B cell (primary cell): ENCODE results near the gene KIAA1614. TPM values are rescaled to one million over a fixed set of nuclear protein-coding genes. Genes with fewer than 3 reads are reported as not detected.

ENCODE experiments used
- ATAC-seq: fragments of 200-7000 bp; cut with Tn5 transposase; one replicate; pipeline ENCODE4 v1.10.0; 2021; ENCODE audit warnings: low read depth, mild to moderate bottlenecking, moderate number of reproducible peaks, moderate library complexity
- CTCF ChIA-PET: fragments of 350-600 bp; sonication (Branson Sonifier 250); formaldehyde crosslinking; loops from one replicate; lab custom pipeline; 2021; ENCODE audit warnings: antibody characterized with exemption, inconsistent platforms; lab: Charles Lee
- POLR2A ChIA-PET: fragments of 350-600 bp; sonication (Branson Sonifier 250); formaldehyde crosslinking; loops from one replicate; lab custom pipeline; 2021; ENCODE audit warnings: antibody characterized with exemption; lab: Charles Lee
- DNase-seq: peaks from one replicate; pipeline ENCODE4 v3.0.0; 2013
- H2AFZ ChIP-seq: 2 replicates; pipeline ENCODE4 v1.6.1; 2012; ENCODE audit warnings: mild to moderate bottlenecking, low read depth, low read length; ENCODE audit not compliant: insufficient read depth, poor library complexity, severe bottlenecking
- H3K27ac ChIP-seq, 2 donors: 1 replicate in 1 of 2; 2 replicates in 1 of 2; pipeline ENCODE4 v1.5.1; 2012 to 2013; ENCODE audit warnings: low read length in 2 of 2, mild to moderate bottlenecking in 2 of 2, moderate library complexity in 1 of 2
- H3K27me3 ChIP-seq, 4 experiments: fragments of 200-600 bp in 1 of 4; sonication (generic) in 1 of 4; replicated peaks in 1 of 4; 1 replicate in 2 of 4; 2 replicates in 2 of 4; pipeline versions ENCODE4 v1.6.1 to v1.7.0; 2013 to 2016; ENCODE audit warnings: low read length in 3 of 4, mild to moderate bottlenecking in 2 of 4, mixed read lengths in 1 of 4, moderate library complexity in 1 of 4; ENCODE audit not compliant: insufficient read depth in 4 of 4, control insufficient read depth in 3 of 4; ENCODE audit errors: control extremely low read depth in 1 of 4
- H3K36me3 ChIP-seq, 2 experiments: replicated peaks in 1 of 2; 1 replicate in 1 of 2; 2 replicates in 1 of 2; pipeline versions ENCODE4 v1.6.1 to v1.7.1; 2013; ENCODE audit warnings: low read length in 1 of 2; ENCODE audit not compliant: insufficient read depth in 2 of 2, control insufficient read depth in 1 of 2; ENCODE audit errors: control extremely low read depth in 1 of 2, extremely low read depth in 1 of 2
- H3K4me1 ChIP-seq, 2 donors: fragments of 200-600 bp in 1 of 2; sonication (generic) in 1 of 2; 1 replicate in 1 of 2; 2 replicates in 1 of 2; pipeline versions ENCODE4 v1.5.1 to v1.6.1; 2013 to 2017; ENCODE audit warnings: low read length in 2 of 2; ENCODE audit not compliant: control insufficient read depth in 2 of 2, insufficient read depth in 2 of 2
- H3K4me2 ChIP-seq: replicated peaks from 2 replicates; pipeline ENCODE3; 2012; ENCODE audit warnings: mild to moderate bottlenecking, low read depth, low read length; ENCODE audit not compliant: poor library complexity, severe bottlenecking
- H3K4me3 ChIP-seq, 5 experiments: fragments of 200-600 bp in 1 of 5; sonication (generic) in 1 of 5; 1 replicate in 3 of 5; 2 replicates in 2 of 5; pipeline versions ENCODE4 v1.5.1 to v1.7.0; 2011 to 2016; ENCODE audit warnings: low read length in 4 of 5, mild to moderate bottlenecking in 4 of 5, low read depth in 2 of 5, control low read depth in 1 of 5, moderate library complexity in 1 of 5; ENCODE audit not compliant: insufficient read depth in 1 of 5; ENCODE audit errors: control extremely low read depth in 1 of 5, extremely low read depth in 1 of 5
- H3K79me2 ChIP-seq: fragments of 200-600 bp; sonication (generic); one replicate; pipeline ENCODE4 v1.6.0; 2016; ENCODE audit warnings: low read length; ENCODE audit not compliant: control insufficient read depth, insufficient read depth
- H3K9ac ChIP-seq: fragments of 200-600 bp; sonication (generic); 2 replicates; pipeline ENCODE4 v1.6.1; 2017; ENCODE audit warnings: mild to moderate bottlenecking, low read length, moderate library complexity
- H3K9me3 ChIP-seq, 3 donors: one replicate each; pipeline versions ENCODE4 v1.6.1 to v1.7.1; 2013; ENCODE audit warnings: low read length in 2 of 3; ENCODE audit not compliant: control insufficient read depth in 2 of 3, insufficient read depth in 1 of 3; ENCODE audit errors: control extremely low read depth in 1 of 3
- H4K20me1 ChIP-seq: 2 replicates; pipeline ENCODE4 v1.6.0; 2012; ENCODE audit warnings: mild to moderate bottlenecking, low read length; ENCODE audit not compliant: insufficient read depth, control insufficient read depth, poor library complexity, severe bottlenecking
- H3K27ac Mint-ChIP-seq: one replicate; pipeline ENCODE4 v1.8.0; 2021; ENCODE audit warnings: mixed read lengths
- H3K27me3 Mint-ChIP-seq: one replicate; pipeline ENCODE4 v1.8.0; 2021; ENCODE audit warnings: mixed read lengths
- H3K4me1 Mint-ChIP-seq: one replicate; pipeline ENCODE4 v1.8.0; 2021; ENCODE audit warnings: mixed read lengths
- H3K4me3 Mint-ChIP-seq: one replicate; pipeline ENCODE4 v1.8.0; 2021; ENCODE audit warnings: mixed read lengths
- H3K9me3 Mint-ChIP-seq: one replicate; pipeline ENCODE4 v1.8.0; 2022; ENCODE audit warnings: mixed read lengths; ENCODE audit not compliant: insufficient read depth
- EZH2 ChIP-seq: IDR thresholded peaks from 2 replicates; pipeline ENCODE4 v1.6.1; 2012; ENCODE audit warnings: borderline replicate concordance, low read depth, mild to moderate bottlenecking, moderate library complexity, low read length; ENCODE audit not compliant: insufficient read depth, poor library complexity, severe bottlenecking
- WGBS: methylation state at CpG from one replicate; pipeline ENCODE4 v1.1.5; 2013; ENCODE audit warnings: missing lambda C conversion rate; ENCODE audit not compliant: insufficient coverage; 5-methylcytosine and 5-hydroxymethylcytosine counted together
- intact Hi-C: fragments of 100-400 bp; cut with micrococcal nuclease; formaldehyde crosslinking; loops from one replicate; pipeline ENCODE4 v1.10.0; 2022
- polyA plus RNA-seq: library from polyadenylated mRNA; depleted of rRNA; stranded (reverse); fragments of >200 nt; gene quantifications from 2 replicates; pipeline ENCODE4 v1.2.3, GENCODE V29; 2012
- total RNA-seq, 2 donors: library from RNA; stranded (reverse); fragments of 120-200 nt in 1 of 2; gene quantifications; 1 replicate in 1 of 2; 2 replicates in 1 of 2; pipeline versions ENCODE4 v1.2.3 to v1.2.4, GENCODE V29; 2013 to 2022
- TF ChIP-seq, protein P1 (sequence below): fragments of 200-600 bp; IDR thresholded peaks from one replicate; pipeline ENCODE4 v1.8.0; 2022; ENCODE audit warnings: antibody characterized with exemption, mild to moderate bottlenecking

Gene KIAA1614
- total and polyA plus RNA-seq, 2 donors (not counting 1 experiment from before 2014, with no cell fraction given) = 0.03 to 0.22 TPM

DNA sequence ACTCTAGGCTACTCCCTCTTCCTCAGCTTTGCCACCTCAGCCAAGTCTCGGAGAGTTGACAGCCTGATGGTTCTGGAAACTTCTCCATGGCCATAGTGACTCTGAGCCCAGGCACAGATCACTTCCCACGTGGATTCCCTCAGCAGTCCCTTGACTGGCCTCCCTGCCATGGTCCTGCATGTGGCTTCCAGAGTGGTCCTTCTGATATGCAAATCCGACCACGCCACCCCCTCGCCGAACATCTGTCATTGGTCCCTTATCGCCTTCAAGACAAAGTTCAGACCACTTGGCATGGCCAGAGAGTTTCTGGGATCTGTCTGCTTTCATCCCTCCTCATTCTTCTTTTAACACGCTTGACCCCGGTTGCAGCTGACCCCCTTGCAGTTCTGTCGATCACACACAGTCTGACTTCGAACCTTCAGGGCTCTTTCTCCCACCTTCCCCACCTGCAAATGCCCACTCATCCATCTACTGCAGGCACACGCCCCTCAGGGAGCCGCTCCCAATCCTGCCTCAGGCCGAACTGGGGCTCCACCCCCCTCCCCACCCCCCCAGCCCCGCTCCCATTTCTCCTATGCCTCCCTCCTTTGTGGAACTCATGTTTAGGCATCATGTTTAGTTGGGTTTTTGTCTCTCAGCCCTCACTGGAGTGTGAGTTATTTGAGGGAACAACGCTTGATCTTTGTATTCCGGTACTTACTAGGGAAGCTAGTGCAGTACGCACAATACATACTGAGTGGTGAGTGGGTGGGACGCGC lies 29.0 kb downstream of the KIAA1614 start:
- ChIA-PET CTCF (no interaction called here), POLR2A (no interaction called here)
- Histone ChIP-seq H3K4me3 (no peak overlapping the region), H3K36me3 (no peaks in the 10 kb centered on the region), H3K9me3 (peaks cover 0 to 17% (median 5%) of the 10 kb centered on the region in 3 donors), H3K27me3 (no peaks in the 10 kb centered on the region), H3K79me2 (no peaks in the 10 kb centered on the region), H4K20me1 (no peaks in the 10 kb centered on the region), H3K27ac (no peak overlapping the region), H2AFZ (no peak overlapping the region), H3K9ac (no peak overlapping the region), H3K4me2 (no peak overlapping the region), H3K4me1 (no peaks in the 10 kb centered on the region)
- peaks cover 2% of the 10 kb centered on the region for H3K9me3 Mint-ChIP-seq
- H3K27me3 Mint-ChIP-seq = no peaks in the 10 kb centered on the region
- ATAC-seq (no peak), DNase-seq (no peak)
- 94% methylated on average over 16 of the region's 20 CpGs for WGBS
- H3K4me1 Mint-ChIP-seq = peaks cover 10% of the 10 kb centered on the region
- no peak overlapping the region for H3K27ac Mint-ChIP-seq
- intact Hi-C loops = no loop called here
- no peak overlapping the region for H3K4me3 Mint-ChIP-seq
- no peak for TF ChIP-seq EZH2

DNA sequence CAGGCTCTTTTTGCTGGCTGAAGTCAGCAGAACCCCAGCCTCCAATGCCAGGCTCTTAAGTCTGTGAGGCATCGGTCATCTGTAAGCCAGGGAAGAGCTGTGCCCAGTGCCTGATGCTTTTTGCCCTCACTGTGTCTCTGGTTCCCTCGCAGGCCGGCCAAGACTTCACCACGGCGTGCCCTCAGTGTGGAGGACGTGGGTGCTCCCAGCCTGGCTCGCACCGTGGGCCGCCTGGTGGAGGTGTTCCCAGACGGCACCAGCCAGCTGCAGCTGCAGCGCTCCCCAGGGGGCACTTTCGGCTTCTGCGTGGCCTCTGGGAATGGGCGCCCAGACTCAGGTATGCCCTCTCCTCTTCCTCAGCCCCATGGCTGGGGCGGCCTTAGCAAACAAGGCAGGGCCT lies 32.5 kb downstream of the KIAA1614 start:
- Mint-ChIP-seq H3K9me3 (peaks cover 5% of the 10 kb centered on the region), H3K4me1 (no peaks in the 10 kb centered on the region), H3K27ac (no peak overlapping the region), H3K4me3 (no peak overlapping the region), H3K27me3 (no peaks in the 10 kb centered on the region)
- Histone ChIP-seq H3K4me2 (no peak overlapping the region), H3K4me3 (no peak overlapping the region), H4K20me1 (no peaks in the 10 kb centered on the region), H3K79me2 (no peaks in the 10 kb centered on the region), H2AFZ (no peak overlapping the region), H3K27ac (no peak overlapping the region), H3K36me3 (no peaks in the 10 kb centered on the region), H3K4me1 (no peaks in the 10 kb centered on the region), H3K9me3 (peaks cover 0 to 34% (median 10%) of the 10 kb centered on the region in 3 donors), H3K9ac (no peak overlapping the region), H3K27me3 (no peaks in the 10 kb centered on the region)
- no peak for ATAC-seq
- ChIA-PET POLR2A (no interaction called here), CTCF (no interaction called here)
- 84% methylated on average over 15 of the region's 15 CpGs for WGBS
- intact Hi-C loops = no loop called here
- TF ChIP-seq, protein P1, sequence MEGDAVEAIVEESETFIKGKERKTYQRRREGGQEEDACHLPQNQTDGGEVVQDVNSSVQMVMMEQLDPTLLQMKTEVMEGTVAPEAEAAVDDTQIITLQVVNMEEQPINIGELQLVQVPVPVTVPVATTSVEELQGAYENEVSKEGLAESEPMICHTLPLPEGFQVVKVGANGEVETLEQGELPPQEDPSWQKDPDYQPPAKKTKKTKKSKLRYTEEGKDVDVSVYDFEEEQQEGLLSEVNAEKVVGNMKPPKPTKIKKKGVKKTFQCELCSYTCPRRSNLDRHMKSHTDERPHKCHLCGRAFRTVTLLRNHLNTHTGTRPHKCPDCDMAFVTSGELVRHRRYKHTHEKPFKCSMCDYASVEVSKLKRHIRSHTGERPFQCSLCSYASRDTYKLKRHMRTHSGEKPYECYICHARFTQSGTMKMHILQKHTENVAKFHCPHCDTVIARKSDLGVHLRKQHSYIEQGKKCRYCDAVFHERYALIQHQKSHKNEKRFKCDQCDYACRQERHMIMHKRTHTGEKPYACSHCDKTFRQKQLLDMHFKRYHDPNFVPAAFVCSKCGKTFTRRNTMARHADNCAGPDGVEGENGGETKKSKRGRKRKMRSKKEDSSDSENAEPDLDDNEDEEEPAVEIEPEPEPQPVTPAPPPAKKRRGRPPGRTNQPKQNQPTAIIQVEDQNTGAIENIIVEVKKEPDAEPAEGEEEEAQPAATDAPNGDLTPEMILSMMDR = no peak
- TF ChIP-seq EZH2 = no peak
- DNase-seq = no peak
